Astrocyte (in vitro differentiated cells and primary cell): Measurements from ENCODE around the gene PRKCD. TPM values are rescaled to one million over a fixed set of nuclear protein-coding genes. Genes with fewer than 3 reads are reported as not detected.

Source experiments
- DNase-seq: peaks from one replicate; pipeline ENCODE4 v3.0.0-alpha.2; 2010; ENCODE audit warnings: low read depth
- FAIRE-seq: peaks from 2 replicates; lab custom pipeline; 2011; peaks lifted over from hg19 to GRCh38; lab: Jason Lieb, UNC
- H2AFZ ChIP-seq: 2 replicates; pipeline ENCODE4 v1.6.0; 2012; ENCODE audit warnings: low read depth, low read length, inconsistent platforms
- H3K27ac ChIP-seq: 2 replicates; pipeline ENCODE4 v1.5.1; 2011; ENCODE audit warnings: low read depth, low read length, inconsistent platforms
- H3K27me3 ChIP-seq: 2 replicates; pipeline ENCODE4 v1.6.0; 2011; ENCODE audit warnings: low read length, inconsistent platforms; ENCODE audit not compliant: insufficient read depth
- H3K36me3 ChIP-seq: 2 replicates; pipeline ENCODE4 v1.5.1; 2011; ENCODE audit warnings: low read length, inconsistent platforms; ENCODE audit not compliant: insufficient read depth
- H3K4me1 ChIP-seq: 2 replicates; pipeline ENCODE4 v1.5.1; 2011; ENCODE audit warnings: low read length, inconsistent platforms; ENCODE audit not compliant: insufficient read depth
- H3K4me2 ChIP-seq: 2 replicates; pipeline ENCODE4 v1.6.0; 2012; ENCODE audit warnings: low read length, inconsistent platforms
- H3K4me3 ChIP-seq: 2 replicates; pipeline ENCODE4 v1.5.1; 2011; ENCODE audit warnings: low read depth, mild to moderate bottlenecking, low read length, inconsistent platforms; ENCODE audit not compliant: insufficient read depth
- H3K79me2 ChIP-seq: 2 replicates; pipeline ENCODE4 v1.6.0; 2012; ENCODE audit warnings: mild to moderate bottlenecking, low read length, inconsistent platforms; ENCODE audit not compliant: insufficient read depth
- H3K9ac ChIP-seq: 2 replicates; pipeline ENCODE4 v1.6.0; 2012; ENCODE audit warnings: mild to moderate bottlenecking, low read length, inconsistent platforms
- H3K9me3 ChIP-seq: 2 replicates; pipeline ENCODE4 v1.5.1; 2012; ENCODE audit warnings: low read depth, mild to moderate bottlenecking, low read length, inconsistent platforms; ENCODE audit not compliant: insufficient read depth
- H4K20me1 ChIP-seq: 2 replicates; pipeline ENCODE4 v1.6.0; 2012; ENCODE audit warnings: low read length, inconsistent platforms; ENCODE audit not compliant: insufficient read depth
- H3K27ac Mint-ChIP-seq: one replicate; pipeline ENCODE4 v1.8.0; 2021; ENCODE audit warnings: mild to moderate bottlenecking, mixed read lengths; ENCODE audit not compliant: unreplicated experiment
- H3K27me3 Mint-ChIP-seq: one replicate; pipeline ENCODE4 v1.8.0; 2021; ENCODE audit warnings: low read depth, mixed read lengths; ENCODE audit not compliant: unreplicated experiment
- H3K36me3 Mint-ChIP-seq: one replicate; pipeline ENCODE4 v1.8.0; 2021; ENCODE audit warnings: low read depth, mixed read lengths; ENCODE audit not compliant: unreplicated experiment
- H3K4me1 Mint-ChIP-seq: one replicate; pipeline ENCODE4 v1.8.0; 2021; ENCODE audit warnings: low read depth, mixed read lengths; ENCODE audit not compliant: unreplicated experiment
- H3K4me3 Mint-ChIP-seq: one replicate; pipeline ENCODE4 v1.8.0; 2021; ENCODE audit warnings: mild to moderate bottlenecking, moderate library complexity, mixed read lengths; ENCODE audit not compliant: unreplicated experiment
- H3K9me3 Mint-ChIP-seq: one replicate; pipeline ENCODE4 v1.8.0; 2021; ENCODE audit warnings: mild to moderate bottlenecking, mixed read lengths; ENCODE audit not compliant: unreplicated experiment
- EZH2 ChIP-seq: IDR thresholded peaks from 2 replicates; pipeline ENCODE4 v1.6.1; 2012; ENCODE audit warnings: mild to moderate bottlenecking, low read length, inconsistent platforms; ENCODE audit not compliant: insufficient read depth
- total RNA-seq: library from RNA; stranded (reverse); gene quantifications from 2 replicates; pipeline ENCODE4 v1.2.1, GENCODE V29; 2021
- TF ChIP-seq, protein P1 (sequence below): IDR thresholded peaks from 2 replicates; pipeline ENCODE4 v1.5.1; 2011; ENCODE audit warnings: low read depth, mild to moderate bottlenecking, inconsistent platforms, low read length, moderate library complexity; ENCODE audit not compliant: insufficient read depth

Gene PRKCD
- total RNA-seq, 1 donor from 2014 or later, result 25.4 TPM

DNA sequence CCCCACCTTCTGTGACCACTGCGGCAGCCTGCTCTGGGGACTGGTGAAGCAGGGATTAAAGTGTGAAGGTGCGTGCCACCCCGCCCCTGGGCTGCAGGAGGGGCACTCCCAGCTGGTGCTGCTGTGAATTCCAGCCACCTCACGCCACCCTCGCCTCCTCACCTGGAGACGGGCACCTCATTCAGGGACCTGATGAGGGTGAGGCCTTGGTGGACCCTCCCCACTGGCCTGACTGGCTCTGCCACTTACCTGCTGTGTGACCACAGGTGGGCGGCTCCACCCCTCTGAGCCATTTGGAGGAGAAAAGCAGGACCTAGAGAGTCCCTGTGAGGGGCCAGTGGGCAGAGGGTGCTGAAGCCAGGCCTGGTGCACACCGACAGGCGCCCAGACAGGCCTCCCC, 22.5 kb downstream of the PRKCD start:
- no peaks in the 10 kb centered on the region for H4K20me1 ChIP-seq
- no peak overlapping the region for H2AFZ ChIP-seq
- H3K36me3 ChIP-seq, result no peaks in the 10 kb centered on the region
- H3K4me2 ChIP-seq, result no peak overlapping the region
- H3K27me3 ChIP-seq, result no peaks in the 10 kb centered on the region
- no peak overlapping the region for H3K9ac ChIP-seq
- peaks cover 28% of the 10 kb centered on the region for H3K36me3 Mint-ChIP-seq
- H3K9me3 Mint-ChIP-seq, result no peaks in the 10 kb centered on the region
- FAIRE-seq, result no peak
- H3K27me3 Mint-ChIP-seq, result no peaks in the 10 kb centered on the region
- H3K79me2 ChIP-seq, result no peaks in the 10 kb centered on the region
- H3K4me1 Mint-ChIP-seq, result peaks cover 8% of the 10 kb centered on the region
- DNase-seq, result no peak
- no peak overlapping the region for H3K27ac ChIP-seq
- no peak overlapping the region for H3K4me3 Mint-ChIP-seq
- no peak for TF ChIP-seq EZH2
- TF ChIP-seq, protein P1, sequence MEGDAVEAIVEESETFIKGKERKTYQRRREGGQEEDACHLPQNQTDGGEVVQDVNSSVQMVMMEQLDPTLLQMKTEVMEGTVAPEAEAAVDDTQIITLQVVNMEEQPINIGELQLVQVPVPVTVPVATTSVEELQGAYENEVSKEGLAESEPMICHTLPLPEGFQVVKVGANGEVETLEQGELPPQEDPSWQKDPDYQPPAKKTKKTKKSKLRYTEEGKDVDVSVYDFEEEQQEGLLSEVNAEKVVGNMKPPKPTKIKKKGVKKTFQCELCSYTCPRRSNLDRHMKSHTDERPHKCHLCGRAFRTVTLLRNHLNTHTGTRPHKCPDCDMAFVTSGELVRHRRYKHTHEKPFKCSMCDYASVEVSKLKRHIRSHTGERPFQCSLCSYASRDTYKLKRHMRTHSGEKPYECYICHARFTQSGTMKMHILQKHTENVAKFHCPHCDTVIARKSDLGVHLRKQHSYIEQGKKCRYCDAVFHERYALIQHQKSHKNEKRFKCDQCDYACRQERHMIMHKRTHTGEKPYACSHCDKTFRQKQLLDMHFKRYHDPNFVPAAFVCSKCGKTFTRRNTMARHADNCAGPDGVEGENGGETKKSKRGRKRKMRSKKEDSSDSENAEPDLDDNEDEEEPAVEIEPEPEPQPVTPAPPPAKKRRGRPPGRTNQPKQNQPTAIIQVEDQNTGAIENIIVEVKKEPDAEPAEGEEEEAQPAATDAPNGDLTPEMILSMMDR, result no peak
- H3K9me3 ChIP-seq, result no peaks in the 10 kb centered on the region
- no peak overlapping the region for H3K27ac Mint-ChIP-seq
- H3K4me1 ChIP-seq, result peaks cover 3% of the 10 kb centered on the region
- no peak overlapping the region for H3K4me3 ChIP-seq

DNA sequence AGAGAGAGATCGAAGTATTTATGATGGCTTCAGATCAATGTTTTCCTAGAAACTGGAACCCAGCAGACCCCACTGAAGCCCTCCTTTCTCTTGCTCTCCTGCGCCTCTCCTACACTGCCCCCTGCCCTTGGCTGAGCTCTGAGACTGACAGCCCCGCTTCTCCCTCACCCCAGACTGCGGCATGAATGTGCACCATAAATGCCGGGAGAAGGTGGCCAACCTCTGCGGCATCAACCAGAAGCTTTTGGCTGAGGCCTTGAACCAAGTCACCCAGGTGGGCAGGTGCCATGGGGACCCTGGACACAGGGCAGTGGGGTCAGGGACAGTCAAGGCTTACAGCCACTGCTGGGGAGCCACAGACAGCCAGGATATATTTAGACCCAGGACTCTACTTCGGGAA, 23.7 kb downstream of the PRKCD start:
- no peaks in the 10 kb centered on the region for H3K9me3 Mint-ChIP-seq
- H3K4me1 ChIP-seq, result peaks cover 3% of the 10 kb centered on the region
- H3K27ac Mint-ChIP-seq, result no peak overlapping the region
- H3K36me3 Mint-ChIP-seq, result peaks cover 21% of the 10 kb centered on the region
- no peak overlapping the region for H2AFZ ChIP-seq
- H4K20me1 ChIP-seq, result no peaks in the 10 kb centered on the region
- no peaks in the 10 kb centered on the region for H3K27me3 Mint-ChIP-seq
- H3K4me1 Mint-ChIP-seq, result peaks cover 8% of the 10 kb centered on the region
- H3K36me3 ChIP-seq, result no peaks in the 10 kb centered on the region
- no peak overlapping the region for H3K27ac ChIP-seq
- no peaks in the 10 kb centered on the region for H3K9me3 ChIP-seq
- no peak for DNase-seq
- H3K4me2 ChIP-seq, result no peak overlapping the region
- H3K4me3 Mint-ChIP-seq, result no peak overlapping the region
- no peak for FAIRE-seq
- no peak overlapping the region for H3K4me3 ChIP-seq
- no peaks in the 10 kb centered on the region for H3K79me2 ChIP-seq
- no peak overlapping the region for H3K9ac ChIP-seq
- no peaks in the 10 kb centered on the region for H3K27me3 ChIP-seq
- TF ChIP-seq EZH2, result no peak
- TF ChIP-seq, protein P1, result no peak

DNA sequence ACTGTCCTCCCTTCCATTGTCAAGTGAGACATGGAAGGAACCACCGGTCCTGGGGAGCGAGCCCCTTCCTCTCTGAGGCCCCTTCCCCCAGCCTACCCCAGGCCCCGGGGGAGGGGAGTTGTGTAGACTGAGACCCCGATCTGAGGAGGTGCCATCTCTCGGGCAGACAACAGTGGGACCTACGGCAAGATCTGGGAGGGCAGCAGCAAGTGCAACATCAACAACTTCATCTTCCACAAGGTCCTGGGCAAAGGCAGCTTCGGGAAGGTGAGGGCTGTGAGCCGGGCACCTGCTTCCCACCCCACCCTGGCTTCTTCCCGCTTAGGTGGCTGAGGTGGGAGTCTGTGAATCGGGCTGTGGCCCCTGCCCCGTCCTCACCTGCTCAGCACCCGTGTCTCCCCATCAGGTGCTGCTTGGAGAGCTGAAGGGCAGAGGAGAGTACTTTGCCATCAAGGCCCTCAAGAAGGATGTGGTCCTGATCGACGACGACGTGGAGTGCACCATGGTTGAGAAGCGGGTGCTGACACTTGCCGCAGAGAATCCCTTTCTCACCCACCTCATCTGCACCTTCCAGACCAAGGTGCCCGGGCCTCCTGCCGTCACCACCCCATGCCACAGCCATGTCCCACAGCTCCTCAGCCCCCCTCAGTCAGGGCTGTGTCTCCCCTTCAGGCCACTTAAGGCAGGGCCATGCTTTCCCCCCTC, 24.9 kb downstream of the PRKCD start:
- Histone ChIP-seq H3K9me3 (no peaks in the 10 kb centered on the region), H3K4me1 (peaks cover 3% of the 10 kb centered on the region), H3K4me3 (no peak overlapping the region), H3K9ac (no peak overlapping the region), H3K4me2 (no peak overlapping the region), H2AFZ (no peak overlapping the region), H3K36me3 (no peaks in the 10 kb centered on the region), H3K27me3 (no peaks in the 10 kb centered on the region), H4K20me1 (no peaks in the 10 kb centered on the region), H3K79me2 (no peaks in the 10 kb centered on the region), H3K27ac (no peak overlapping the region)
- H3K4me3 Mint-ChIP-seq, result no peak overlapping the region
- FAIRE-seq (no peak), DNase-seq (no peak)
- no peaks in the 10 kb centered on the region for H3K9me3 Mint-ChIP-seq
- H3K27ac Mint-ChIP-seq, result no peak overlapping the region
- TF ChIP-seq, protein P1, result no peak
- TF ChIP-seq EZH2, result no peak
- peaks cover 26% of the 10 kb centered on the region for H3K36me3 Mint-ChIP-seq
- H3K4me1 Mint-ChIP-seq, result peaks cover 8% of the 10 kb centered on the region
- no peaks in the 10 kb centered on the region for H3K27me3 Mint-ChIP-seq
